HG03025 (cell line): ENCODE measurements around the gene MROH7.

Experiments used
- ATAC-seq: cut with Tn5 transposase; IDR thresholded peaks from one replicate; pipeline ENCODE4 v1.9.1; 2021; ENCODE audit warnings: mild to moderate bottlenecking, moderate library complexity; ENCODE audit not compliant: unreplicated experiment, low FRiP score

MROH7 gene

GRCh38 chr1:54716299-54717047, 74.9 kb downstream of the MROH7 start:
- peak; percentile 4 for ATAC-seq

DNA sequence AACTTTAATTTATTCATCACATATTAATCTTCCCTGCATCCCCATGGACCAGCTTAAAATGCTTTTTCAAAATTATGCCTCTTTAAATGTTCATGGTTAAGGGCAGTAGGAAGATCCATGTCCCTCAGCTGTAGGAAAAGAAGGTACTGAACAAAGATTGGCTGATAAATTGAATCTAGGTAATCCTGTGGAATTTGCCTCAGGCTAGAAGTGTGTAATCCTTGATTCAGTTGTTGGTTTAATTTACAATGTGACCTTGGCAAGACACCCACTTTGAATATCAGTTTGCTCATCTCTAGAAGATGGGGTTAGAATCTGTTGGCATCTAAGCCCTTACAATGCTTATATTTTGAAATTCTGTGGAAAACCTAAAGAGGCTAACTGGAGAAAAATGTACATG, 80.1 kb downstream of the MROH7 start:
- ATAC-seq: no peak

GRCh38 chr1:54723985-54724384, 82.4 kb downstream of the MROH7 start:
- ATAC-seq: no peak

DNA sequence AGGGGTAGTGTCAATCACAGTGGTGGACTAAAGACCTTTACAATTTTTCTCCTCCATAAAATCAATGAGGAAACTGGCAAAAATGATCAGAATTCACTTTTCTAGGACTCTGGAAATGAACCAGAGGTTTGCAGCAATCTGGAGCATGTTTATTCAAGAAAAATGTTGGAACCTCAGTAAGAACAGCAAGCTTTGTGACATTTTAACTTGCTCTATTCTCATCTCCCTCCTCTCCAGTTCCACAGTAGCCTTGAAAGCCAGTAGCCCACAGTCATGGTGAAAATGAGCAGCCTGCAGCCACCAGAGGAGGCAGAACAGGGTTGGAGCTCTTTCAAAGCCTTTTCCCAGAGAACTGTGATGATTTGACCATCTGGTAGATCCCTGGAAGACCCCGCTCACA, 83.2 kb downstream of the MROH7 start:
- ATAC-seq: no peak

GRCh38 chr1:54728027-54728426, 86.4 kb downstream of the MROH7 start:
- no peak for ATAC-seq

GRCh38 chr1:54736685-54737084, 95.1 kb downstream of the MROH7 start:
- ATAC-seq: no peak

- no peak for ATAC-seq
Measured at GRCh38 chr1:54738244-54738643, 96.7 kb downstream of the MROH7 start.

GRCh38 chr1:54741531-54741930, 99.9 kb downstream of the MROH7 start:
- no peak for ATAC-seq

DNA sequence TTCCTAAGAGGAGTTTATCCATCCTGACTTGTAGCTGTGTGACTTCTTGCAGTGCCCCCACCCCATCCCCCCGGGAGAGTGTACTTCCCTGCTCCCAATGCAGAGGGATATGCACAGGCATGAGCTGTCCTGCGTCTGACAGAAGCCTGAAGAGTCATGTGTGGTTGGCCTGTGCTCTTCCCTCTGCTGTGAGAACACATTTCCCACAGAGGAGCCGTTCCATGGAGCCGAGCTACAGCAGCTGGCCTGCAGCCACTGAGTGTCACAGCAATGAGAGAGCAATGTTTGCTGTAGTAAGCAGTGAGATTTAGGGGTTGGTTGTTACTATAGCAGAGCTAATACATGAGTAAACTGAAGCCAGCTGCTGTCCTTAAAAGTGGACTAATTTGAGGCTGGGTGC, 100.7 kb downstream of the MROH7 start:
- ATAC-seq: no peak

GRCh38 chr1:54743416-54744226, 102.0 kb downstream of the MROH7 start:
- ATAC-seq: no peak

DNA sequence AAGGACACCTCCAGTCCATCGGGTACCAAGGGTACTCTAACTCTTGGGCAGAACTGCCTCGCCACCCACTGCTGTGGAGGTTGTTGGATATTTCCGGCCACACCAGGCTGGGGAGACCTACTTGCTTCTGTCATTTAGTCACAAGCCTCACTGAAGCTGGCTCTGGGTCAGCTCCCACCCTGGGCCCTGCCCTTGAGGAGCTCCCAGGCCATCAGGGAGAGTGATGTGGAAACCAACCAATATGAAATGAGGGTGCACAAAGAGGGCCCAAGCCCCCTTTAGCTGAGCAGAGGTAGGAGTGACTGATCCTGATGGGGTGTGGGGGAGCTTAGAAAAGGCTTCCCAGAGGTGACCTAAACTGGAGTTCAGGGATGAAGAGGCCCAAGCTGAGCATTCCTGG, 103.1 kb downstream of the MROH7 start:
- ATAC-seq: no peak

GRCh38 chr1:54745274-54745673, 103.7 kb downstream of the MROH7 start:
- no peak for ATAC-seq

GRCh38 chr1:54745864-54746263, 104.3 kb downstream of the MROH7 start:
- no peak for ATAC-seq

GRCh38 chr1:54748094-54748835, 106.7 kb downstream of the MROH7 start:
- no peak for ATAC-seq

GRCh38 chr1:54750596-54750995, 109.0 kb downstream of the MROH7 start:
- no peak for ATAC-seq

DNA sequence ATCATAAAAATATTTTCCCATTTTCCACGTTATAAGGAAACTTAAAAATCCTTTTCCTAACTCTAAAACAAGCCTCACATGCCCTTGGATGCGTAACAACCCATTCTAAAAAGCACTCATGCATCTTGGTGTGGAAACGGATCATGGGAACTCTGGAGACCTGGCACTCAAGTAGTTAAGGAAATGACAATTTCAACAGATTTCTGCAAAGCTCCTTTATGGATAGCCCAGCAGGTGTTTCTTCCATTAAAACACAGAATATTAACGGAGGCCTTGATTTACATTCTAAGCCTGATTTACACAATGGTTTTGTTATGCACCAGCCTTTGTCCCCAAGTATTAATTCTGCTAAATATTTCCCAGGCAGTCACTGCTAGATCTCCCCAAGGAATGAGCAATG, 109.8 kb downstream of the MROH7 start:
- no peak for ATAC-seq

DNA sequence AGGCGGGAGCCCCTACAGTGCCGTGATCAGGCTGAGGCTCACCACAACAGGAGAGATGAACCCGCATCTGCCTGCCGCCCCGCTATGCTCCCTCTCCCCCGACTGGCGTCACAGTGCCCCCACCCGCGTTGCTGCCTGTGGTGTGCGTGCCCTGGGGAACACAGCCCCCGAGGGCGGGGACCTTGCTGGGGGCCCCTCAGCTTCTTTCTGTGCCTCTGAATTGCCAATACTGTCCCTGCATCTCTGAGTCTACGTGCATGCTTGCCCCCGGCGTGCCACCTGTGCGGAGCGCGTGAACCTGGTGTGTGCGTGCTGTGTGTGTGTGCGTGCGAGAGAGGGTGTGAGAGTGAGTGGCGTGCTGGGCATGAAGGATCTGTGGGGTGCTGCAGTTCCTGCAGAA, 112.5 kb downstream of the MROH7 start:
- no peak for ATAC-seq

GRCh38 chr1:54754486-54755285, 113.1 kb downstream of the MROH7 start:
- ATAC-seq: no peak

DNA sequence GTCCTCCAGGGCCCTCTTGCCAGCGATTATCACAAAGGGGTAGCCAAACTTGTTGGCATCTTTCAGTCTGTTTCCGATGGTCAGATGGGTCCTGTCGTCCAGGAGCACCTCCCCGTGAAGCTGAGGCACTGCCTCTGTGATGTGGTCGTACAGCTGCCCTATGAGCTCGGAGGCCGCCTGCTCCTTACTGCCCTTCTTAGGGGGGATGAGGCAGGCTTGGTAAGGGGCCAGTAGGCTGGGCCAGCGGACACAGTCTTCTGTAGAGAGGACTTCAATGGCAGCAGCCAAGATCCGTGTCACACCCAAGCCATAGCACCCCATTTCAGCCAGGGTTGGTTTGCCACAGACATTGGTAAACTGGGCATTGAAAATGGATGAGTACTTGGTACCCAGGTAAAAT, 116.2 kb downstream of the MROH7 start:
- no peak for ATAC-seq

DNA sequence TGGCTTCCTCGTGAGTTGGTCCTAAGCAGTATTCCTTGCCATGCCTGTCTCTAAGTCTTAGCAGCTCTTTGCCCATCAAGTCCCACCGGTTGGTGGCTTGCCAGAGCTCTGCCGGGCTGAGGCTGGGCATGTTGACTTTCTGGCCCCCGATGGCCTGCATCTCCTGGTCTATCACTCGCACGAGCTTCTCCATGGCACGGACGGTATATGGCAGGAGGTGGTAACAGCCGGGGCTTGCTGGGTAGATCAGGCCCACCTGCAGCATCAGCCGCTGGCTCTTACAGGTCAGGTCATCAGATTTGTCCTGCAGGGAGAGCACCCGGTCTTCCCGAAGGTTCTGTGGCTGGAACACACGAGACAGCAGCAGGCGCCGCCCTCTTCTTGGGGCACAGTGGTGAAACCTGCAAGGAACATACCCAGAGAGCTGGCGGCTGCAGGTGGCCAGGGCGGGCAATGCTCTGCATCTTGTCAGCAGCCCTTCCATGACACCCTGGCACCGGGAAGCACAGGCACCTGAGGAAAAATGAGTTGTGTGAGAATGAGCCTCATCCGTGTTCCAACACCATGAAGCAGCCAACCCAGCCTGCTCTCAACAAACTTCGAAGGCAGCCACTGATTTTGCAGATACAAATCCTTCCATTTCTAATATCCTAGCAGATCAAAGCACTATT, 117.2 kb downstream of the MROH7 start:
- no peak for ATAC-seq
